ENCODE results near the gene NLRC3. TPM values are rescaled to one million over a fixed set of nuclear protein-coding genes. Genes with fewer than 3 reads are reported as not detected.

The NLRC3 gene
- total RNA-seq, 1 experiment from 2014 or later = not detected

- intact Hi-C loops (cut with micrococcal nuclease; ENCODE audit: unreplicated experiment) = no loop called here
- H3K4me1 Mint-ChIP-seq (ENCODE audit: low read depth, unreplicated experiment) = peaks cover 10% of the 10 kb centered on the region
- ChIA-PET POLR2A (no interaction called here), CTCF (no interaction called here)
- no peaks in the 10 kb centered on the region for H3K36me3 ChIP-seq (ENCODE audit: control insufficient read depth, insufficient read depth, low read length)
- H3K4me1 ChIP-seq = peaks cover 12% of the 10 kb centered on the region; the same call in 1 of the 2 replicates
- no peak overlapping the region for H3K4me3 ChIP-seq (ENCODE audit: low read depth, low read length)
- no peaks in the 10 kb centered on the region for H3K27me3 Mint-ChIP-seq (ENCODE audit: insufficient read depth, unreplicated experiment)
- TF ChIP-seq, protein P1, sequence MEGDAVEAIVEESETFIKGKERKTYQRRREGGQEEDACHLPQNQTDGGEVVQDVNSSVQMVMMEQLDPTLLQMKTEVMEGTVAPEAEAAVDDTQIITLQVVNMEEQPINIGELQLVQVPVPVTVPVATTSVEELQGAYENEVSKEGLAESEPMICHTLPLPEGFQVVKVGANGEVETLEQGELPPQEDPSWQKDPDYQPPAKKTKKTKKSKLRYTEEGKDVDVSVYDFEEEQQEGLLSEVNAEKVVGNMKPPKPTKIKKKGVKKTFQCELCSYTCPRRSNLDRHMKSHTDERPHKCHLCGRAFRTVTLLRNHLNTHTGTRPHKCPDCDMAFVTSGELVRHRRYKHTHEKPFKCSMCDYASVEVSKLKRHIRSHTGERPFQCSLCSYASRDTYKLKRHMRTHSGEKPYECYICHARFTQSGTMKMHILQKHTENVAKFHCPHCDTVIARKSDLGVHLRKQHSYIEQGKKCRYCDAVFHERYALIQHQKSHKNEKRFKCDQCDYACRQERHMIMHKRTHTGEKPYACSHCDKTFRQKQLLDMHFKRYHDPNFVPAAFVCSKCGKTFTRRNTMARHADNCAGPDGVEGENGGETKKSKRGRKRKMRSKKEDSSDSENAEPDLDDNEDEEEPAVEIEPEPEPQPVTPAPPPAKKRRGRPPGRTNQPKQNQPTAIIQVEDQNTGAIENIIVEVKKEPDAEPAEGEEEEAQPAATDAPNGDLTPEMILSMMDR (IDR thresholded peaks at IDR 0.05; ENCODE audit: insufficient read depth in 1 of 2, low read depth in 1 of 2, low read length in 1 of 2, severe bottlenecking in 1 of 2, unreplicated experiment in 1 of 2) = no peak
- no TSS peak for BruUV-seq (replicated peaks)
- no peak overlapping the region for H3K4me3 Mint-ChIP-seq (ENCODE audit: unreplicated experiment)
- peaks cover under 1% of the 10 kb centered on the region for H3K36me3 Mint-ChIP-seq (ENCODE audit: insufficient read depth, unreplicated experiment)
- no peak overlapping the region for H3K27ac Mint-ChIP-seq (ENCODE audit: unreplicated experiment)
- DNase-seq = no peak
- no peaks in the 10 kb centered on the region for H3K9me3 Mint-ChIP-seq (ENCODE audit: unreplicated experiment)
- H3K27me3 ChIP-seq (replicated peaks; ENCODE audit: control insufficient read depth, insufficient read depth, low read length) = no peaks in the 10 kb centered on the region
- no peaks in the 10 kb centered on the region for H3K9me3 ChIP-seq
Measured at GRCh38 chr16:3606441-3606840, 29.2 kb upstream of the NLRC3 start.

DNA sequence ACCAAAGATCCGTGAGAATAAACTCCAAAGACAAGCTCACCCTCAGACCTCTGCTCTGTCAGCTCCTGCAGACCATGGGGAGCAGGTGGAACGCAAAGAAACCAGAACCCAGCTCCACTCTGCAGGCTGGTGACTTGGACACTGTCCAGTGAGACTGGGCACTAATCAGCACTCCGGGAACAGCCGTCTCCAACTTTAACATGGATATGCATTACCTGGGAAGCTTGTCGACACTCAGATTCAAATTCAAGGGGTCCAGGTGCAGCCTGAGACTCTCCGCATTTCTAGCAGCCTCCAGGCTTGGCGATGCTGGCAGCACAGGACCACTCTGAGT, 25.1 kb upstream of the NLRC3 start:
- Histone ChIP-seq H3K9me3 (no peaks in the 10 kb centered on the region), H3K36me3 (ENCODE audit: control insufficient read depth, insufficient read depth, low read length) (no peaks in the 10 kb centered on the region), H3K4me3 (ENCODE audit: low read depth, low read length) (no peak overlapping the region), H3K27me3 (replicated peaks; ENCODE audit: control insufficient read depth, insufficient read depth, low read length) (no peaks in the 10 kb centered on the region), H3K4me1 (no peaks in the 10 kb centered on the region)
- intact Hi-C loops (cut with micrococcal nuclease; ENCODE audit: unreplicated experiment) = no loop called here
- Mint-ChIP-seq H3K27ac (ENCODE audit: unreplicated experiment) (no peak overlapping the region), H3K36me3 (ENCODE audit: insufficient read depth, unreplicated experiment) (peaks cover 9% of the 10 kb centered on the region), H3K4me3 (ENCODE audit: unreplicated experiment) (no peak overlapping the region), H3K27me3 (ENCODE audit: insufficient read depth, unreplicated experiment) (no peaks in the 10 kb centered on the region), H3K4me1 (ENCODE audit: low read depth, unreplicated experiment) (no peaks in the 10 kb centered on the region), H3K9me3 (ENCODE audit: unreplicated experiment) (no peaks in the 10 kb centered on the region)
- no peak for DNase-seq
- POLR2A ChIA-PET = no interaction called here
- CTCF ChIA-PET = no interaction called here
- no TSS peak for BruUV-seq (replicated peaks)
- TF ChIP-seq, protein P1 (IDR thresholded peaks at IDR 0.05; ENCODE audit: insufficient read depth in 1 of 2, low read depth in 1 of 2, low read length in 1 of 2, severe bottlenecking in 1 of 2, unreplicated experiment in 1 of 2) = no peak

DNA sequence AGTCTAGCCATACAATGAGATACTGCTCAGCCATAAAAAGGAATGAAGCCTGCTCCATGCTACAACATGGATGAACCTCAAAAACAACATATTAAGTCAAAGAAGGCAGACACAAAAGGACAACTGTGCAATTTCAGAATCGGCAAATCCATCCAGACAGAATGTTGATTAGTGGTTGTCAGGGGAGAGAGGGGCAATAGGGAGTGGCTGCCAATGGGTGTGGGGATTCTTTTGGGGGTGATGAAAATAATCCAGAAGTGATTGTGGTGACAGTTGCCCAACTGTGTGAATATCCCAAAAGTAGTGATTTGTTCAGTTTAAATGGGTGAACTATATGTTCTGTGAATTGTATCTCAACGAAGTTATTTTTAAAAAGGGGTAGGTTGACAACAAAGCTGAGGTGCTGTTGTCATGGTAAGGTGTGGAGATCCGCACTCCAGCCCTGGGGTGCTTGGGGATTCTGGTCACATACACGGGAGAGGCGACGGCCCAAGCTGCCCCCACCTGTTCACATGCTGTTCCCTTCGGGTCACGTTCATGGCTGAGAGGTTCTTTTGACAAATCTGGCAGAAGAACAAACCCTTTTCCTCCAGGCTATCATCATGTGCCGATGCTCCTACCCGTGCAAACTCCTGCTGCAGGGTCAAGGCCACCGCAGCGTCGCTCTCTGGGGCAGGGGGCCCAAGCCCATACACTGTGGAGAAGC, 24.6 kb upstream of the NLRC3 start:
- Histone ChIP-seq H3K27me3 (replicated peaks; ENCODE audit: control insufficient read depth, insufficient read depth, low read length) (no peaks in the 10 kb centered on the region), H3K4me3 (ENCODE audit: low read depth, low read length) (no peak overlapping the region), H3K36me3 (ENCODE audit: control insufficient read depth, insufficient read depth, low read length) (no peaks in the 10 kb centered on the region), H3K4me1 (no peaks in the 10 kb centered on the region), H3K9me3 (no peaks in the 10 kb centered on the region)
- peaks cover 9% of the 10 kb centered on the region for H3K36me3 Mint-ChIP-seq (ENCODE audit: insufficient read depth, unreplicated experiment)
- H3K4me3 Mint-ChIP-seq (ENCODE audit: unreplicated experiment) = no peak overlapping the region
- POLR2A ChIA-PET = no interaction called here
- intact Hi-C loops (cut with micrococcal nuclease; ENCODE audit: unreplicated experiment) = no loop called here
- no peaks in the 10 kb centered on the region for H3K27me3 Mint-ChIP-seq (ENCODE audit: insufficient read depth, unreplicated experiment)
- no peak overlapping the region for H3K27ac Mint-ChIP-seq (ENCODE audit: unreplicated experiment)
- BruUV-seq (replicated peaks) = no TSS peak
- TF ChIP-seq, protein P1 (IDR thresholded peaks at IDR 0.05; ENCODE audit: insufficient read depth in 1 of 2, low read depth in 1 of 2, low read length in 1 of 2, severe bottlenecking in 1 of 2, unreplicated experiment in 1 of 2) = no peak
- no peaks in the 10 kb centered on the region for H3K9me3 Mint-ChIP-seq (ENCODE audit: unreplicated experiment)
- DNase-seq = no peak
- no peaks in the 10 kb centered on the region for H3K4me1 Mint-ChIP-seq (ENCODE audit: low read depth, unreplicated experiment)
- CTCF ChIA-PET = no interaction called here

Data from Caco-2 (cell line).